Suprapubic skin (tissue), 4 donors: Measurements from ENCODE around the gene GGNBP2.

ENCODE experiments used
- CTCF ChIP-seq, 2 donors: fragments of 200-600 bp in 1 of 2; fragments of 450-650 bp in 1 of 2; sonication (generic) in 1 of 2; IDR thresholded peaks; one replicate each; pipeline ENCODE4 v1.5.1; 2016 to 2019; ENCODE audit warnings: antibody characterized with exemption in 2 of 2, mild to moderate bottlenecking in 1 of 2, moderate library complexity in 1 of 2
- POLR2A ChIP-seq, 2 donors: fragments of 450-650 bp; IDR thresholded peaks; one replicate each; pipeline ENCODE4 v1.6.1; 2017; ENCODE audit warnings: antibody characterized with exemption in 2 of 2, mild to moderate bottlenecking in 2 of 2, moderate library complexity in 2 of 2
- POLR2AphosphoS5 ChIP-seq, 3 donors: sonication (generic); formaldehyde crosslinking; IDR thresholded peaks; one replicate each; pipeline ENCODE4 v1.6.1; 2017; ENCODE audit warnings: antibody characterized with exemption in 3 of 3

- no peak for TF ChIP-seq POLR2AphosphoS5 (IDR thresholded peaks at IDR 0.05)
- TF ChIP-seq CTCF (IDR thresholded peaks at IDR 0.05) = no peak
- TF ChIP-seq POLR2A (IDR thresholded peaks at IDR 0.05) = no peak
Measured at GRCh38 chr17:36576793-36577192, 32.1 kb downstream of the GGNBP2 start.
